Stimulated activated CD4-positive, alpha-beta T cell treated with anti-CD3 and anti-CD28 coated beads, Interleukin-2, amount 100 ng/mL, for 24 hours (primary cell): ENCODE measurements around the gene RPE.

ENCODE experiments used
- DNase-seq, 2 donors: peaks; one replicate each; pipeline ENCODE4 v3.0.0-alpha.2; 2020

RPE gene

DNA sequence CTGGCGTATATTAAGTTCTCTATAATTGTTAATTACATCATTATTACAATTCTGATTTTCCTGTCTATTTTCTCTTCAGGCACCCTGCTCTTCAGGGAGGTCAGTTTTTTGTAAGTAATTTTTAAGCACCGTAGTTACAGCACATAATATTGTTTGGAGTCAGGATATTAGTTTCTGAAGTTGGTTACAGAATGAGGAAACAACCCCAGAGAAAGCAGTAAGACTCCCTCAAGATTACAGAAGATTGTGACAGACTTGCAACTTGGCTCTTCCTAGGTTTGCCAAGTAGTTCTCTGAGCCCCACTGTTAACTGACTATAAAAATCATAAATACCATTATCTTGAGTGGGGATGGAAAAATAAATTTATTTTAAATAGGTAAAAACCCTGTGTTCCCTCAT lies 921 bp downstream of the RPE start:
- no peak for DNase-seq

DNA sequence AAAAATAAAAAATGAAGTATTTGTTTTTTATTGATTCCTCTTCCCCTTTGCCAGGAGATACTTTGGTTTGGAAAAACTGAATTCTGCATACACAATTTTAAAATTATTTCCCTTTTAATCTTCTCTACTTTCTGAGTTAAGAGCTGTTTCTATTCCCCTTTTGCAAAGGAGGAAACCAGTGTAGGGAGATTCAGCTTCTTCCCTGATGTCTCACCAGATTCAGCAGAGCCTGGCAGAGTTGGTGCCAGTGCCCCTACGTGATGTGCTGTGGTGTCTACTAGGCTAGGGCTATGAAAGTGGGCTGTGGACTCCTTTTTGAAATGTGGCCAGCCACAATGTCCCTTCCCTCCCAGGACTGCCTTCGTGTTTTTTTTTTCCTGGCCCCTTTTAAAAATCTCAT lies 2.4 kb downstream of the RPE start:
- no peak for DNase-seq

DNA sequence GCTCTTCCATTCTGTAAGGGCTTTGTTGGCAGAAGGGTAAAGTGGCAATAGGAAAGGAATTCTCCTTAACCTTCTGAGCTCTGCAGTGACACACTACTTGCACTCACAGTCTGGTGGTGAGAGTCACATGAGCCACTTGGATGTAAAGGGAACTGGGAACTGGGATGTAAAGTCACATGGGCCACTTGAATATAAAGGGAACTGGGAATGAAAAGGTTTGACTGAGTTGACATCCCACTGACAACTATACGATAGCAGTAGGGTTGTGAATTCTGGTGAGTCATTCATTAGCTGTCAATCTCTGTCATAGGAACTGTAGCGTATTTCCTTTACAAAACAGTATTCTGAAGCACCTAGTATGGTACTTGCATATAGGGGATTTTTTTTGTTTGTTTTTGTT lies 5.5 kb downstream of the RPE start:
- no peak for DNase-seq

DNA sequence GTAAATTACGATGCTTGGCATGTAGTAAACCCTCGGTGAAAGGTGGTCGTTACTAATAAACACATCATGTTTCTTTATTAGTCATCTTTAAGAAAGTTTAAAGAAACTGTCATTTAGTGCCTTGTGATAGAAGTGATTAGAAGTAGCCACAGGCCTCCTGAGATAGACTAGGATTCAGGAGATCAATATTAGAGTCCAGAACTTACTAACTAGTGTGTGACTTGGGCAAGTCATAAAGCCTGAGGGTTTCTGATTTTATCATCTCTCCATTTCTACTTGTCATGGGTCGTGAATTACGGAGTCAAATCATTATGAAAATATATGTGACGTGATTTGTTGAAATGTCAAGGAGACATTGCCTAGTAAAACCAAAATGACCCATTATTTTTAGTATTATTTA lies 6.7 kb downstream of the RPE start:
- no peak for DNase-seq

DNA sequence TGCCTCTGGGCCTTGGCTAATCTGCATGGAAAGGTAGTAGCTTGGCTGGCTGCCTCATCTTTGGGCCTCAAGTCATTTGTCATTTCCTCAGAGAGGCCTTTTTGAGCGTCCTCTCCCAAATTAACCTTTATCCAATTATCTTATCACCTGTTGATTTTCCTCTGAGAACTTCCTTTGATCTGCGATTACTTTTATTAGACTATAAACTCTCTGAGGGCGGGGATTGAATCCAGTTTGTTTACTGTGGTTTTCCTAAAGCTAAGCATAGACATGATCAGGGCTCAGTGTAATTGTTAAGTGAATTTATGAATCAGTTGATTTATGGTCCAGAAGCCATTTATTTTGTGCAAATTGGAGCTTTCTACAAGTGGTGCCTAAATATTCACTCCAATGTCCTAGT lies 7.5 kb downstream of the RPE start:
- DNase-seq: no peak

DNA sequence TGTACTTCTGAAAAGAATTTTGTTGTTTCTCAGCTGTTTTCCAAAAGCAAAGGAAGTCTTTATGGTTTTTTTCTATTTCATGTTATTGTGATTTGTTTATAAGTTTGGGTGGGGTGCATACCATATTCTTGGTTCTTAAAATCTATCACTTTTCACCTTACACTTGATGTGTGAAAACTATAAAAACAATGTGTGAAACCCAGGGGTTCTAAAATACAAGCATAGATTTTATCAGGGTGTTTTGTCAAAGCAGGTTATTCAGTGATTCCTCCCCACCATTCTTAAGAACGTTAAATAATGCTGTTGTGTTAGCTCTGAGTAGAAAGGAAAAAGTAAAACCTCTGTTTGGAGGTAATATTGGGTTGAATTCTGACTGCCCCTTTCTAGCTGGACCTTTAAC lies 17.7 kb downstream of the RPE start:
- DNase-seq: no peak

DNA sequence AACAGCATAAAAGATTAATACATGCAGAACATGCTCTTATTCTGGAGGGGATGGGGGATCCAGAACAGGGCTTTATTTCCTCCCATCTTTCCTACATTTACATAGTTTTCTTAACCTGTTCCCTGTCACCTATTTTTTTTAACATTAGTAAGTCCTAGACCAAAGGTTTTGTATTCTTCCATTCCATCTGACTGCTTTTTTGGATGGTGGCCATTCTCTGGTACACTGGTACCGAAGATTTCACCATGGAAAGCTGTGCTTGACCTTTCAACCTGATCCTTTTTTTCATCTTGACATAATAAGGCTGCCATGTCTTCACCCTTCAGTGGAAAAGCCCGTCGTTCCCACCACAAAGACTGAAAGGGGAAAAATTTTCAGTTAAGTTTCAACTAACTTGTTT lies 20.4 kb downstream of the RPE start:
- DNase-seq: no peak

DNA sequence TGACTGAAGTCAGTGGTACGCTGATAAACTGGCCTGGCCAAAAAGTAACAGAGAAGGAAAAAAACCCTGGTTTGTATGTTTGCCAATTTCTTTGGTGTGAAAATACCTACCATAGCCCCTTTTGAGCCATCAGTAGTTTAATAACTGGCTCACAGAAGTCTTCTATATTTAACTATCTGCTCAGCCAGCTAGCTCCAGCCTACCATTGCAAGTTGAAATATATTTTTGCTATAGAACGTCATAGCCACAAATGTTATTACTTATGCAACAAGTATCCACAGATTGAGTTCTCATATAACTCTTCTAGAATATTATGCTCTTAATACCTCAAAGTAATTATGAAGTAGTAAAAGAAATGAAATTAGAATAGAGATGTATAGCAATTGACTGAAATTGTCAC lies 25.2 kb downstream of the RPE start:
- DNase-seq: no peak

DNA sequence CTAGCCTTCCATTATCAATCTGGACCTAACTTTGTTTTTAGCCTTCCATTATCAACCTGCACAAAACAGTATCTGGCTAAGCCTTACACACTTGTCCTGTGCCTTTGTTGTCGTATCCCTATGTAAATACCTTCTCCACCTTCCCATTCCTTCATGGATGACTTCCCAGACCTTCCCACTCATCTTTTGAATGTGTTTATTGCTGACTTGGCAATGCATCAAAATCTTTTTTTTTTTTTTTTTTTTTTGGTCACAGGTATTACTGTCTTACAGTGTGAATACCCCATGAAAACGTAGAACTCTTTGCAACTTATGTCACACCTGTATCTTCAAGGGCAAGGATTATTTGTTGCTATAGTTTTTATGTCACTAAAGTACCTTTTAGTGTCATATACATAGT lies 25.7 kb downstream of the RPE start:
- no peak for DNase-seq

DNA sequence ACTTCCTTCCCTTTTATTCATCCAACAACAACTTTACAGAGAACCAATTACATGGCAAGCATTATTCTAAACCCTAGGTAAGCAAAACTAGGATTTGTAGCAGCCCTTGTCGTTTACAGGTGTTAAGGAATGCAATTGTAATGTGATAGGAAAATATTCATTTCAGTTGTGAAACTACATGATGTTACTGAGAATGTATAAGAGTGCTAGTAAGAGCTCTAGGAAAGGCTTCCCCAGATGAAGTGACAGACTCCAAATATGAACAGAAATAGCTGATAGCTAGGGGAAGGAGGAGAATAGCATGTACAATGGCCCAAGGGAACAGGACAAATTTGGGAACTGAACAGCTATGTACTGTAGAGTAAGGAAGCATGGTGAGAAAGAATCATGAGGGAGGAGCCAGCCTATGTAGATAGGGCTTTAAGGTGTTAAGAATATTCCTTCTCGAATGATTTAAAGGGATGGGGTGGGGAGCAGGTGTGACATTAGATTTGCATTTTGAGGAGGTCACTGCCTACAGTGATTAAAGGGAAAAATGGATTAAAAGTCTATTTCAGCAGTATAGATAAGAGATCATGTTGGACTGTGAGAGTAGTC lies 31.7 kb downstream of the RPE start:
- DNase-seq: no peak

DNA sequence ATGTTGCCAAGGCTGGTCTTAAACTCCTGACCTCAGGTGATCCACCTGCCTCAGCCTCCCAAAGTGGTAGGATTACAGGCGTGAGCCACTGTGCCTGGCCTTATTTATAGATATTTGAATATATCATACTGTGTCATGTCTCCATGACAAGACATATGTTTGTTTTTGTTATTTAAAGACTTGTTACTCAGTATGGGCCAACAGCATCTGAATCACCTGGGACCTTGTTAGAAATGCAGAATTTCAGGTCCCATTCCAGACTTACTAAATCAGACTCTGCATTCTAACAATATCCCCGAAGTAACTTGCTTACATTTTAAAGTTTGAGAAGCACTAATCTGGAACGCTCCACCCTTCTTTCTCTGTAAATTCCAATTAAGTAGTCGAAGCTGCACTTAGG lies 33.2 kb downstream of the RPE start:
- DNase-seq: no peak

DNA sequence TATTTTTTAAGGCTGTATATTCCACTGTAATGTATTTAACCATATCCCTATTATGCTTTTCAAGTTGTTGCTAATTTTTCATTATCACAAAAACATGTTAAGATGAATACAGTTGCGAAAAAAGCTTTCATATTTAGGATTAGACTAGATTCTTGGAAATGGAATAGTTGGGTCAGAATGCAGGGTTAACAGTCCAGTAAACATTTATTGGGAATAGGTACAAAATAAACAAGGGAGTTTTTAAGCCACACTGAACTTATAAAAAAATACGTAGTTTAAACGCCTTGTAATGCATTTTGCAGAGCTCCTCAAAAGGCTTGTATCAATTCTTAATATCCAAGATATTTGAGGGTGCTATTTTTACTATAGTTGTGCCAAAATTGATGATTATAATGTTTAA lies 35.6 kb downstream of the RPE start:
- DNase-seq: no peak

DNA sequence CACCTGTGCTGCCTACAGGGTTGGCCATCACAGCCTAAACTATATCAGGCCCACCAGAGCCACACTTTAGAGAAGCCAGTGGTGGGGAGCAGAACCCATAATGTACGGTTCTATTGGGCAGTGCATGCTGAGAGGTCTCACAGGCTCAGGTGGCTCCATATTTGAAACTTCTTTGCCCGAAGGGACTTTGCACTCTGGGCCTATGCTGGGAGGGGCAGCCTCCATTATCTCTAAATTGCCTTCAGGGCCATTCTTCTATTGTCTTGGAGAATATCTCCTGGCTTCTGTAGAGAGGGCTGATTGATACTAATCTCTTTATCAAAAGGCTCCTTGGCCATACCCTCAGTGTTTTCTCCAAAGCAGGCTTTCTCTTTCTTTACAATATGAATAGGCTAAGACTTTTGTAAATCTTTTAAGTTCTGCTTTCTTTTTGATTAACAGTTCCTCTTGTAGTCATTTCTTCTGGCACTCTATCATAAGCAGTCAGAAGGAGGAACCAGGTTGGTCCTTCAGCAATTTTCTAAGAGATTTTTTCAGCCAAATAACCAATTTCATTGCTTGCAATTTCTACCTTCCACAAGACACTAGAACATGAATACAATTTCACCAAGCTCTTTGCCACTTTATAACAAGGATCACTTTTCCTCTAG lies 44.5 kb downstream of the RPE start:
- DNase-seq: no peak

DNA sequence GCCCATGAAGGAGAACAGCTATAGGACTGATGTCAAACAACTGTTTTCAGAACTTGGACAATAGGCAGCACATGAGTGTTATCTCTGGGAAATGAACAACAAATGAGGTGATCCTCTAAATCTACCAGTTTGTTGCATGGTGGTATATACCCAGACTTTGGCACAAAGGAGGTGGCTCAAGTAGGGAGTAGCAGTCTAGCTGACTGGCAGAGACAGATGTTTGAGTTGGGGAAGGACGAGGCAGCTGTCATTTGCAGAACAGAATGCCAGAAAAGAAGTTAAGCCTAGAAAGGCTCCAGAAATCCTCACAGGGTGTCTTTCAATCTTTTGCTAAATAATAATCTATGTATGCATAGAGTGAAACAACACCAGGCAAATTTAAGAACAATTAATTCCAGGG lies 47.4 kb downstream of the RPE start:
- no peak for DNase-seq

DNA sequence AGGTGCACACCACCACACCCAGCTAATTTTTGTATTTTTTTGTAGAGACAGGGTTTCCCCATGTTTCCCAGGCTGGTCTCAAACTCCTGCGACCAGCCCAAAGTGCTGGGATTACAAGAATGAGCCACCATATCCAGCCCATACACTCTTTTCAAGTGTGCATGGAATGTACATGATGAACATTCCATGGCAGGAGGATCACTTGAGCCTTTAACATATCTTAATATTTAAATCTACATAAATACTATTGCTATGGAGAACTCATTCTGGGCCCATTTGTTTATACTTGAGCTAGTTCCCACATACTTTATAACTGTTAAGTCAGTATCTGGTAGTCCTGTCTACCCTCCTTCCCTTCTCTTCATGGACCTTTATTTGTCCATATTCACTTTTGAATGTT lies 48.4 kb downstream of the RPE start:
- no peak for DNase-seq

DNA sequence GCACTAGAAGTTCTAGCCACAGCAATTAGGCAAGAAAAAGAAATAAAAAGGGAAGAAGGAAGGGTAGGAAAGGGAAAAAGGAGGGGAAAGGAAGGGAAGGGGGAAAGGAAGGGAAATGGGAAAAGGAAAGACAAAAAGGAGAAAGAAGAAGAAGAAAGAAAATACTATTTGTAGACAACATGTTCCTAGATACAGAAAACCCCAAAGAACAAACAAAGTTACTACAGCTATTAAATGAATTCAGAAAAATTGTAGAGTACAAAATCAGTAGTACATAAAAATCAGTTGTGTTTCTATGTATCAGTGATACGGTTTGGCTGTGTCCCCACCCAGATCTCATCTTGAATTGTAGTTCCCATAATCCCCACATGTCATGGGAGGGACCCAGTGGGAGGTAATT lies 52.3 kb downstream of the RPE start:
- DNase-seq: no peak

DNA sequence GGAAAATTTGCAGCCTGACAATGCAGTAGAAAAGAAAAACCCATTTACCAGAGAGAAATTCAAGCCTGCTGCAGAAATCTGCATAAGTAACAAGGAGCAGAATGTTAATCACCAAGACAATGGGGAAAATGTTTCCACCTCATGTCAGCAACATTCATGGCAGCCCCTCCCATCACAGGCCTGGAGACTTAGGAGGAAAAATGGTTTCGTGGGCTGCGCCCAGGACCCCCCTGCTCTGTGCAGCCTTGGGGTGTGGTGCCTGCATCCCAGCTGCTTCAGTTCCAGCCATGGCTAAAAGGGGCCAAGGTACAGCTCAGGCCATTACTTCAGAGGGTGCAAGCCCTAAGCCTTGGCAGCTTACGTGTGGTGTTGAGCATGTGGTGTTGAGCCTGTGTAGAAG lies 53.4 kb downstream of the RPE start:
- no peak for DNase-seq

DNA sequence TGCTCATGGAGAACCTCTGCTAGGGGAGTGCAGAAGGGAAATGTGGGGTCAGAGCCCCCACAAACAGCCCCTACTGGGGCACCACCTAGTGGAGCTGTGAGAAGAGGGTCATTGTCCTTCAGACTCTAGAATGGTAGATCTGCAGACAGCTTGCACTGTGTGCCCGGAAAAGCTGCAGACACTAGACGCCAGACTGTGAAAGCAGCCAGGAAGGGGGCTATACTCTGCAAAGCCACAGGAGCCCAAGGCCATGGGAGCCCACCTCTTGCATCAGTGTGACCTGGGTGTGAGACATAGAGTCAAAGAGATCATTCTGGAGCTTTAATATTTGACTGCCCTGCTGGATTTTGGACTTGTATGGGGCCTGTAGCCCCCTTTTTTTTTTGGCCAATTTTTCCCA lies 60.9 kb downstream of the RPE start:
- no peak for DNase-seq
